ENCODE measurements around the gene NBAS. TPM values are rescaled to one million over a fixed set of nuclear protein-coding genes. Genes with fewer than 3 reads are reported as not detected.

NBAS gene
- total RNA-seq, 1 donor from 2014 or later: 57.6 TPM

DNA sequence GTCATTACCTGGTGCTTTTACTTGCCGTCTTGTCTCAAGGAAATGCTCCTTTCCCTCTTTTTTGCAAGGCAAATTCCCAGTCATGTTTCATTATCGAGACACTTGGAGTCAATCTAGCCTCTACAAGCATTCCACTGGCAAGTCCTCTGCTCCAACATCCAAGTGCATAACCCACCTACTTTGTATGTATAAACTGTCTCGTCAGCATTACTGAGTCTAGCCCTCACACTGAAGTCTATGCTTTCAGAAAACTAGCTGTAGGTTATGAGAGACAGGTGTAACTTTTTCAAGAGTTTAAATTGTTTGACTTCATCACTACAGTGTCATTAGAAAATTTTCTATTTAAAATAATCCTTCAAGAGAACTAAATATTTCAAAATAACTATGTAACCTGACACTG, 319.2 kb downstream of the NBAS start:
- H2AFZ ChIP-seq (ENCODE audit: low read depth, low read length): no peak overlapping the region
- peaks cover 15% of the 10 kb centered on the region for H3K36me3 Mint-ChIP-seq (ENCODE audit: low read depth, unreplicated experiment)
- FAIRE-seq: no peak

GRCh38 chr2:15241201-15241600, 319.9 kb downstream of the NBAS start:
- Mint-ChIP-seq H3K27me3 (ENCODE audit: low read depth, unreplicated experiment) (no peaks in the 10 kb centered on the region), H3K4me3 (ENCODE audit: unreplicated experiment) (no peak overlapping the region), H3K36me3 (ENCODE audit: low read depth, unreplicated experiment) (peaks cover 14% of the 10 kb centered on the region), H3K4me1 (ENCODE audit: low read depth, unreplicated experiment) (peaks cover 9% of the 10 kb centered on the region), H3K9me3 (ENCODE audit: unreplicated experiment) (no peaks in the 10 kb centered on the region), H3K27ac (ENCODE audit: unreplicated experiment) (no peak overlapping the region)
- H3K36me3 ChIP-seq (ENCODE audit: insufficient read depth, low read length): no peaks in the 10 kb centered on the region
- H3K79me2 ChIP-seq (ENCODE audit: insufficient read depth, low read length): no peaks in the 10 kb centered on the region
- no peak overlapping the region for H3K9ac ChIP-seq (ENCODE audit: low read length)
- H3K27me3 ChIP-seq (ENCODE audit: insufficient read depth, low read length): no peaks in the 10 kb centered on the region
- no peaks in the 10 kb centered on the region for H3K9me3 ChIP-seq (ENCODE audit: insufficient read depth, low read depth, low read length)
- no peak overlapping the region for H3K4me2 ChIP-seq (ENCODE audit: low read length)
- H3K4me3 ChIP-seq (ENCODE audit: insufficient read depth, low read depth, low read length): no peak overlapping the region
- DNase-seq (ENCODE audit: low read depth) (no peak), FAIRE-seq (peak; percentile 43)
- H3K27ac ChIP-seq (ENCODE audit: low read depth, low read length): no peak overlapping the region
- H3K4me1 ChIP-seq (ENCODE audit: insufficient read depth, low read length): peaks cover 5% of the 10 kb centered on the region
- TF ChIP-seq EZH2 (IDR thresholded peaks at IDR 0.05; ENCODE audit: insufficient read depth, low read length): no peak
- TF ChIP-seq, protein P1, sequence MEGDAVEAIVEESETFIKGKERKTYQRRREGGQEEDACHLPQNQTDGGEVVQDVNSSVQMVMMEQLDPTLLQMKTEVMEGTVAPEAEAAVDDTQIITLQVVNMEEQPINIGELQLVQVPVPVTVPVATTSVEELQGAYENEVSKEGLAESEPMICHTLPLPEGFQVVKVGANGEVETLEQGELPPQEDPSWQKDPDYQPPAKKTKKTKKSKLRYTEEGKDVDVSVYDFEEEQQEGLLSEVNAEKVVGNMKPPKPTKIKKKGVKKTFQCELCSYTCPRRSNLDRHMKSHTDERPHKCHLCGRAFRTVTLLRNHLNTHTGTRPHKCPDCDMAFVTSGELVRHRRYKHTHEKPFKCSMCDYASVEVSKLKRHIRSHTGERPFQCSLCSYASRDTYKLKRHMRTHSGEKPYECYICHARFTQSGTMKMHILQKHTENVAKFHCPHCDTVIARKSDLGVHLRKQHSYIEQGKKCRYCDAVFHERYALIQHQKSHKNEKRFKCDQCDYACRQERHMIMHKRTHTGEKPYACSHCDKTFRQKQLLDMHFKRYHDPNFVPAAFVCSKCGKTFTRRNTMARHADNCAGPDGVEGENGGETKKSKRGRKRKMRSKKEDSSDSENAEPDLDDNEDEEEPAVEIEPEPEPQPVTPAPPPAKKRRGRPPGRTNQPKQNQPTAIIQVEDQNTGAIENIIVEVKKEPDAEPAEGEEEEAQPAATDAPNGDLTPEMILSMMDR (IDR thresholded peaks at IDR 0.05; ENCODE audit: insufficient read depth, low read depth, low read length): no peak
- peaks cover 16% of the 10 kb centered on the region for H4K20me1 ChIP-seq (ENCODE audit: insufficient read depth, low read length)
- H2AFZ ChIP-seq (ENCODE audit: low read depth, low read length): no peak overlapping the region

More for the DNA sequence above, 319.2 kb downstream of the NBAS start:
- Histone ChIP-seq H3K9me3 (ENCODE audit: insufficient read depth, low read depth, low read length) (no peaks in the 10 kb centered on the region), H3K79me2 (ENCODE audit: insufficient read depth, low read length) (no peaks in the 10 kb centered on the region), H4K20me1 (ENCODE audit: insufficient read depth, low read length) (peaks cover 23% of the 10 kb centered on the region), H3K4me2 (ENCODE audit: low read length) (no peak overlapping the region), H3K9ac (ENCODE audit: low read length) (no peak overlapping the region), H3K36me3 (ENCODE audit: insufficient read depth, low read length) (no peaks in the 10 kb centered on the region), H3K4me3 (ENCODE audit: insufficient read depth, low read depth, low read length) (no peak overlapping the region), H3K27me3 (ENCODE audit: insufficient read depth, low read length) (no peaks in the 10 kb centered on the region), H3K4me1 (ENCODE audit: insufficient read depth, low read length) (peaks cover 5% of the 10 kb centered on the region), H3K27ac (ENCODE audit: low read depth, low read length) (no peak overlapping the region)
- DNase-seq (ENCODE audit: low read depth): no peak
- peaks cover 12% of the 10 kb centered on the region for H3K4me1 Mint-ChIP-seq (ENCODE audit: low read depth, unreplicated experiment)
- no peak for TF ChIP-seq EZH2 (IDR thresholded peaks at IDR 0.05; ENCODE audit: insufficient read depth, low read length)
- TF ChIP-seq, protein P1 (IDR thresholded peaks at IDR 0.05; ENCODE audit: insufficient read depth, low read depth, low read length): no peak
- H3K4me3 Mint-ChIP-seq (ENCODE audit: unreplicated experiment): no peak overlapping the region
- H3K9me3 Mint-ChIP-seq (ENCODE audit: unreplicated experiment): no peaks in the 10 kb centered on the region
- H3K27me3 Mint-ChIP-seq (ENCODE audit: low read depth, unreplicated experiment): no peaks in the 10 kb centered on the region
- H3K27ac Mint-ChIP-seq (ENCODE audit: unreplicated experiment): no peak overlapping the region

- no peak for TF ChIP-seq EZH2 (IDR thresholded peaks at IDR 0.05; ENCODE audit: insufficient read depth, low read length)
- TF ChIP-seq, protein P1 (IDR thresholded peaks at IDR 0.05; ENCODE audit: insufficient read depth, low read depth, low read length): no peak
- no peak overlapping the region for H3K4me3 Mint-ChIP-seq (ENCODE audit: unreplicated experiment)
Measured at GRCh38 chr2:15238028-15238427, 323.1 kb downstream of the NBAS start.

More at GRCh38 chr2:15238028-15238427, 323.1 kb downstream of the NBAS start:
- H3K4me3 ChIP-seq (ENCODE audit: insufficient read depth, low read depth, low read length): no peak overlapping the region
- no peaks in the 10 kb centered on the region for H3K79me2 ChIP-seq (ENCODE audit: insufficient read depth, low read length)
- peaks cover 3% of the 10 kb centered on the region for H3K36me3 ChIP-seq (ENCODE audit: insufficient read depth, low read length)
- no peak overlapping the region for H3K27ac ChIP-seq (ENCODE audit: low read depth, low read length)
- H3K4me1 ChIP-seq (ENCODE audit: insufficient read depth, low read length): no peaks in the 10 kb centered on the region
- Mint-ChIP-seq H3K27me3 (ENCODE audit: low read depth, unreplicated experiment) (no peaks in the 10 kb centered on the region), H3K9me3 (ENCODE audit: unreplicated experiment) (no peaks in the 10 kb centered on the region), H3K27ac (ENCODE audit: unreplicated experiment) (no peak overlapping the region), H3K36me3 (ENCODE audit: low read depth, unreplicated experiment) (peaks cover 12% of the 10 kb centered on the region), H3K4me1 (ENCODE audit: low read depth, unreplicated experiment) (peaks cover 2% of the 10 kb centered on the region)
- H3K27me3 ChIP-seq (ENCODE audit: insufficient read depth, low read length): no peaks in the 10 kb centered on the region
- H4K20me1 ChIP-seq (ENCODE audit: insufficient read depth, low read length): peaks cover 3% of the 10 kb centered on the region
- DNase-seq (ENCODE audit: low read depth): no peak
- H3K4me2 ChIP-seq (ENCODE audit: low read length): no peak overlapping the region
- H3K9me3 ChIP-seq (ENCODE audit: insufficient read depth, low read depth, low read length): no peaks in the 10 kb centered on the region
- FAIRE-seq: no peak
- no peak overlapping the region for H3K9ac ChIP-seq (ENCODE audit: low read length)
- no peak overlapping the region for H2AFZ ChIP-seq (ENCODE audit: low read depth, low read length)

Data from astrocyte (in vitro differentiated cells and primary cell).